GM23248 (cell line): ENCODE data around the gene CCDC80. TPM values are rescaled to one million over a fixed set of nuclear protein-coding genes. Genes with fewer than 3 reads are reported as not detected.

Experiments used
- DNase-seq: peaks from one replicate; pipeline ENCODE4 v3.0.0-alpha.2; 2015
- H2AFZ ChIP-seq: fragments of 200-600 bp; sonication (generic); 2 replicates; pipeline ENCODE4 v1.6.1; 2016; ENCODE audit warnings: antibody characterized with exemption
- H3F3A ChIP-seq: fragments of 200-600 bp; sonication (generic); 2 replicates; pipeline ENCODE4 v1.6.1; 2016; ENCODE audit warnings: mild to moderate bottlenecking, antibody characterized with exemption, mixed run types; ENCODE audit not compliant: insufficient read depth
- H3K27ac ChIP-seq: fragments of 200-600 bp; sonication (generic); 2 replicates; pipeline ENCODE4 v1.5.1; 2016; ENCODE audit warnings: mild to moderate bottlenecking
- H3K27me3 ChIP-seq: fragments of 200-600 bp; sonication (generic); replicated peaks from 2 replicates; pipeline ENCODE4 v1.6.1; 2016; ENCODE audit warnings: mild to moderate bottlenecking; ENCODE audit not compliant: insufficient read depth
- H3K36me3 ChIP-seq: fragments of 200-600 bp; sonication (generic); 2 replicates; pipeline ENCODE4 v1.6.1; 2016; ENCODE audit warnings: low read depth, mild to moderate bottlenecking
- H3K4me1 ChIP-seq: fragments of 200-600 bp; sonication (generic); 2 replicates; pipeline ENCODE4 v1.6.1; 2016; ENCODE audit warnings: mild to moderate bottlenecking; ENCODE audit not compliant: insufficient read depth
- H3K4me2 ChIP-seq: fragments of 200-600 bp; sonication (generic); one replicate; pipeline ENCODE4 v1.6.1; 2016; ENCODE audit warnings: mild to moderate bottlenecking; ENCODE audit not compliant: unreplicated experiment
- H3K4me3 ChIP-seq: fragments of 200-600 bp; sonication (generic); 2 replicates; pipeline ENCODE4 v1.5.1; 2016; ENCODE audit warnings: mild to moderate bottlenecking
- H3K79me2 ChIP-seq: fragments of 200-600 bp; sonication (generic); 2 replicates; pipeline ENCODE4 v1.6.1; 2016; ENCODE audit warnings: mild to moderate bottlenecking; ENCODE audit not compliant: insufficient read depth
- H3K9ac ChIP-seq: fragments of 200-600 bp; sonication (generic); 2 replicates; pipeline ENCODE4 v1.6.1; 2016; ENCODE audit warnings: mild to moderate bottlenecking
- H3K9me2 ChIP-seq: fragments of 200-600 bp; sonication (generic); 2 replicates; pipeline ENCODE4 v1.6.1; 2016; ENCODE audit warnings: mixed run types, mild to moderate bottlenecking, moderate library complexity; ENCODE audit not compliant: insufficient read depth
- H3K9me3 ChIP-seq: fragments of 200-600 bp; sonication (generic); one replicate; pipeline ENCODE4 v1.6.1; 2017; ENCODE audit warnings: low read depth
- H4K20me1 ChIP-seq: fragments of 200-600 bp; sonication (generic); 2 replicates; pipeline ENCODE4 v1.6.0; 2016; ENCODE audit not compliant: insufficient read depth
- EZH2 ChIP-seq: fragments of 200-600 bp; sonication (generic); IDR thresholded peaks from 2 replicates; pipeline ENCODE4 v1.6.1; 2018; ENCODE audit warnings: antibody characterized with exemption, mild to moderate bottlenecking; ENCODE audit not compliant: insufficient read depth, poor library complexity, severe bottlenecking
- EZH2phosphoT487 ChIP-seq: fragments of 200-600 bp; sonication (generic); IDR thresholded peaks from 2 replicates; pipeline ENCODE4 v1.6.1; 2018; ENCODE audit warnings: antibody characterized with exemption, moderate library complexity, mild to moderate bottlenecking, low read depth; ENCODE audit not compliant: insufficient read depth
- WGBS, 2 experiments: methylation state at CpG; one replicate each; pipeline ENCODE4 v1.1.6; 2015 to 2017; ENCODE audit warnings: low lambda C conversion rate in 2 of 2, low coverage in 1 of 2; ENCODE audit errors: missing lambda C conversion rate in 2 of 2; 5-methylcytosine and 5-hydroxymethylcytosine counted together
- in situ Hi-C: fragments of 300-500 bp; cut with MboI; formaldehyde crosslinking; loops from 2 replicates; pipeline ENCODE4 v1.15.0; 2020
- polyA plus RNA-seq: library from polyadenylated mRNA; unstranded; fragments of >200 nt; fragmentation: Nextera tagmentation; extraction: Ambion mirVana; gene quantifications from 2 replicates; pipeline ENCODE4 v1.2.1, GENCODE V29; 2016
- total RNA-seq: library from RNA; depleted of rRNA; stranded (reverse); fragments of >200 nt; shearing (Covaris generic); gene quantifications from 2 replicates; pipeline ENCODE4 v1.2.3, GENCODE V29; 2014

CCDC80 gene
- total and polyA plus RNA-seq, 2 experiments from 2014 or later = 1,238 to 2,200 TPM

DNA sequence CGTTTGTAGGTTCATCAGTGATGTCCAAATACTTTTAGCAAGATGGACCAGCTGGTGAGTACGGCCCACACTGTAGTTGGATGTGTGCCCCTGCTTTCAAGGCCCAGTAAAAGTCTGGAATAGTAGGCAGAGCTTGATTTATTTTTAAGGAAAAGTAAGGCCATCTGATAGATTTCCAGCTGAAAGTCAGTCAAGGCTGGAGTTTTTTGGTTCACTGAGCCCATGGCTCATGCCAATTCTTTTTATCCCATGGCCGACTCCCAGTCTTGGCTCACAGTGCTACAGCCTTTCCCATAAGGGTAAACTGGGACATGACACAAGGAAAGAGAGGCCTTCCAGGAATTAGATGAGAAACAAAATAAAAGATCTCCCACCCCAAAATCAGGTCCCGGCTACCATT is 13.5 kb downstream of the CCDC80 start:
- Histone ChIP-seq H2AFZ (no peak overlapping the region), H3K9ac (peak overlapping the region; percentile 97), H3K9me3 (no peaks in the 10 kb centered on the region), H4K20me1 (0 out of 2 replicates have a peak, but pooled peaks cover 4% of the 10 kb centered on the region), H3K79me2 (peaks cover 100% of the 10 kb centered on the region), H3F3A (peaks cover 94% of the 10 kb centered on the region), H3K4me3 (no peak overlapping the region), H3K4me1 (peaks cover 90% of the 10 kb centered on the region), H3K36me3 (peaks cover 90% of the 10 kb centered on the region), H3K27me3 (no peaks in the 10 kb centered on the region), H3K4me2 (peak overlapping the region; percentile 98), H3K9me2 (no peaks in the 10 kb centered on the region), H3K27ac (peak overlapping the region; percentile 95)
- TF ChIP-seq EZH2phosphoT487 = no peak
- no peak for TF ChIP-seq EZH2
- DNase-seq = peak; percentile 20
- WGBS, 2 experiments = 34 to 42% methylated on average over 4 of the region's 4 CpGs
- in situ Hi-C loops = no loop called here

DNA sequence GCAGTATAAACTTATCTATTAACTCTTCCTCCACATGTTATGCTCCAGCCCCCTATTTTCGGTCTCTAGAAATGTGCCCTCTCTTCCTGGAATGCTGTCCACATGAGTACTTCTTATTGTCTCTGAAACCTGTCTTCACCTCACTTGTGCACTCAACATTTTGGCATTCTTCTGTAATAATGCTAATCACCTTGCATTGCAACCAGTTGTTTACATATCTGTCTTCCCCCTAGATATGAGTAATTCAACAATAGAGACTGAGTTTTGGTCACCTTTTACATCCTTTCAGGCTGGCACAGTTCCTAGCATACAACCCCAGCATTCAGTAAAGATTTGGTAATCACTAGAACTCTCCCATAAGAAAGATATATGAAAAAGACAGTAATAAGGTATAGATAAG is 17.2 kb downstream of the CCDC80 start:
- Histone ChIP-seq H3K27ac (peak overlapping the region; percentile 95), H3K9ac (peak overlapping the region; percentile 29; the same call in 1 of the 2 replicates), H3F3A (peaks cover 92% of the 10 kb centered on the region), H3K4me3 (no peak overlapping the region), H3K9me3 (no peaks in the 10 kb centered on the region), H3K36me3 (peaks cover 91% of the 10 kb centered on the region), H3K27me3 (no peaks in the 10 kb centered on the region), H2AFZ (no peak overlapping the region), H3K4me1 (peaks cover 75% of the 10 kb centered on the region), H3K4me2 (peak overlapping the region; percentile 31), H3K9me2 (no peaks in the 10 kb centered on the region), H3K79me2 (peaks cover 100% of the 10 kb centered on the region), H4K20me1 (no peaks in the 10 kb centered on the region; the same call in 1 of the 2 replicates)
- TF ChIP-seq EZH2phosphoT487 (no peak), EZH2 (no peak)
- in situ Hi-C loops = no loop called here
- DNase-seq = peak; percentile 38
- 60 to 86% methylated on average over 1 of the region's 1 CpG for WGBS, 2 experiments

DNA sequence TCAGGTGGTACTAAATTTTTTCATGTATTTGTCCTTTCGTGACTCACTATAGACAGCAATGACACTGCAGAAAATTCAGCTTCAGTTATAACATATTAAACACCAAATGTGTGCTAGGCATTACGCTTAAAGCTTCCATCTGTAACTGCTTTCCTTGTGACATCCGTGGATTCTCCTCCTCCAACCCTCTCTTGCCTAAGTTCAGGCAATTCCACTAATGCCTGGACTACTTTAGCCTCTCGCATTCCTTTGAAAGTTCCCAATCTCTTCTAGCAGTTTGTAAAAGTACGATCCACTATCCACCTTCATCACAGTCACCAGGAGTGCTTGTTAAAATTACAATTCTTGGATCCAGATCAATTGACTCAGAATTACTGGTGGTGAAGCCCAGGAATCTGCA is 17.7 kb downstream of the CCDC80 start:
- peaks cover 91% of the 10 kb centered on the region for H3K36me3 ChIP-seq
- H3K9ac ChIP-seq = peak overlapping the region; percentile 29
- peak overlapping the region; percentile 95 for H3K27ac ChIP-seq
- no peak overlapping the region for H2AFZ ChIP-seq
- peaks cover 92% of the 10 kb centered on the region for H3F3A ChIP-seq
- H3K4me2 ChIP-seq = peak overlapping the region; percentile 31
- H3K27me3 ChIP-seq = no peaks in the 10 kb centered on the region
- WGBS, 2 experiments = 35 to 47% methylated on average over 5 of the region's 5 CpGs
- no peaks in the 10 kb centered on the region for H3K9me3 ChIP-seq
- in situ Hi-C loops = no loop called here
- no peaks in the 10 kb centered on the region; the same call in 1 of the 2 replicates for H4K20me1 ChIP-seq
- peaks cover 100% of the 10 kb centered on the region for H3K79me2 ChIP-seq
- TF ChIP-seq EZH2phosphoT487 = no peak
- no peak for TF ChIP-seq EZH2
- H3K9me2 ChIP-seq = no peaks in the 10 kb centered on the region
- no peak overlapping the region for H3K4me3 ChIP-seq
- H3K4me1 ChIP-seq = peaks cover 75% of the 10 kb centered on the region
- DNase-seq = peak; percentile 36

GRCh38 chr3:112619295-112619694 is 21.6 kb downstream of the CCDC80 start:
- TF ChIP-seq EZH2 (no peak), EZH2phosphoT487 (no peak)
- H2AFZ ChIP-seq = no peak overlapping the region
- 7 to 9% methylated on average over 2 of the region's 2 CpGs for WGBS, 2 experiments
- no peaks in the 10 kb centered on the region for H3K9me2 ChIP-seq
- peaks cover 96% of the 10 kb centered on the region for H3F3A ChIP-seq
- H4K20me1 ChIP-seq = no peaks in the 10 kb centered on the region; the same call in 1 of the 2 replicates
- H3K4me2 ChIP-seq = peak overlapping the region; percentile 30
- peak overlapping the region; percentile 21; the same call in 1 of the 2 replicates for H3K4me3 ChIP-seq
- H3K27me3 ChIP-seq = no peaks in the 10 kb centered on the region
- DNase-seq = peak; percentile 88
- H3K9me3 ChIP-seq = no peaks in the 10 kb centered on the region
- H3K79me2 ChIP-seq = peaks cover 100% of the 10 kb centered on the region
- H3K36me3 ChIP-seq = peaks cover 91% of the 10 kb centered on the region
- peak overlapping the region; percentile 44 for H3K9ac ChIP-seq
- H3K4me1 ChIP-seq = peaks cover 44% of the 10 kb centered on the region
- peak overlapping the region; percentile 95 for H3K27ac ChIP-seq
- in situ Hi-C loops = no loop called here
